Measurements from ENCODE around the gene FAM131A.

FAM131A gene

GRCh38 chr3:184375747-184376461 is 38.5 kb downstream of the FAM131A start:
- TF ChIP-seq SIN3A (IDR thresholded peaks at IDR 0.05; ENCODE audit: borderline replicate concordance, insufficient read depth, low read length), result no peak

- no peak for TF ChIP-seq POLR2AphosphoS5 (IDR thresholded peaks at IDR 0.05; ENCODE audit: low read depth, low read length)
- no peak for TF ChIP-seq TAF1 (IDR thresholded peaks at IDR 0.05; ENCODE audit: borderline replicate concordance, insufficient read depth, low read length)
- TF ChIP-seq REST (IDR thresholded peaks at IDR 0.05; ENCODE audit: insufficient read depth in 1 of 2, low read depth in 2 of 2, low read length in 2 of 2), result no peak
- TF ChIP-seq FOXP2 (optimal IDR thresholded peaks at IDR 0.05; ENCODE audit: borderline replicate concordance, extremely low read depth, extremely low read length, insufficient read depth), result no peak
Measured at GRCh38 chr3:184377374-184377773, 40.0 kb downstream of the FAM131A start.

GRCh38 chr3:184377882-184378445 is 40.6 kb downstream of the FAM131A start, which contains the start of gene THPO:
Gene THPO (minus strand): TSS chr3:184378207. CDS start chr3:184376259, 1,948 bp downstream.
- no peak for TF ChIP-seq TAF1 (IDR thresholded peaks at IDR 0.05; ENCODE audit: borderline replicate concordance, insufficient read depth, low read length)
- no peak for TF ChIP-seq FOXP2 (optimal IDR thresholded peaks at IDR 0.05; ENCODE audit: borderline replicate concordance, extremely low read depth, extremely low read length, insufficient read depth)
- TF ChIP-seq POLR2AphosphoS5 (IDR thresholded peaks at IDR 0.05; ENCODE audit: low read depth, low read length), result no peak
- TF ChIP-seq REST (IDR thresholded peaks at IDR 0.05; ENCODE audit: insufficient read depth in 1 of 2, low read depth in 2 of 2, low read length in 2 of 2), result no peak
- no peak for TF ChIP-seq SIN3A (IDR thresholded peaks at IDR 0.05; ENCODE audit: borderline replicate concordance, insufficient read depth, low read length)

GRCh38 chr3:184378651-184379357 is 41.4 kb downstream of the FAM131A start:
- TF ChIP-seq FOXP2 (optimal IDR thresholded peaks at IDR 0.05; ENCODE audit: borderline replicate concordance, extremely low read depth, extremely low read length, insufficient read depth) (no peak), SIN3A (IDR thresholded peaks at IDR 0.05; ENCODE audit: borderline replicate concordance, insufficient read depth, low read length) (no peak), REST (IDR thresholded peaks at IDR 0.05; ENCODE audit: insufficient read depth in 1 of 2, low read depth in 2 of 2, low read length in 2 of 2) (no peak), TAF1 (IDR thresholded peaks at IDR 0.05; ENCODE audit: borderline replicate concordance, insufficient read depth, low read length) (no peak), POLR2AphosphoS5 (IDR thresholded peaks at IDR 0.05; ENCODE audit: low read depth, low read length) (no peak)

- TF ChIP-seq FOXP2 (optimal IDR thresholded peaks at IDR 0.05; ENCODE audit: borderline replicate concordance, extremely low read depth, extremely low read length, insufficient read depth) (no peak), REST (IDR thresholded peaks at IDR 0.05; ENCODE audit: insufficient read depth in 1 of 2, low read depth in 2 of 2, low read length in 2 of 2) (no peak), POLR2AphosphoS5 (IDR thresholded peaks at IDR 0.05; ENCODE audit: low read depth, low read length) (no peak)
Measured at GRCh38 chr3:184379358-184380184, 42.2 kb downstream of the FAM131A start, which contains the start of gene CHRD. Gene CHRD (plus strand): TSS chr3:184380054. CDS start chr3:184380319, 265 bp downstream.
